Tibial nerve (tissue), 4 donors: Measurements from ENCODE around the gene INPP4A. TPM values are rescaled to one million over a fixed set of nuclear protein-coding genes. Genes with fewer than 3 reads are reported as not detected.

Source experiments
- DNase-seq, 2 donors: peaks; one replicate each; pipeline ENCODE4 v3.0.0-alpha.2; 2019; ENCODE audit warnings: low spot score in 2 of 2
- H3K27ac ChIP-seq, 4 donors: fragments of 200-600 bp; sonication (generic) in 3 of 4; one replicate each; pipeline ENCODE4 v1.5.1; 2017 to 2019; ENCODE audit warnings: mild to moderate bottlenecking in 1 of 4
- H3K27me3 ChIP-seq, 2 donors: fragments of 200-600 bp; sonication (generic) in 1 of 2; one replicate each; pipeline versions ENCODE4 v1.5.1 to v1.6.0; 2017 to 2019
- H3K36me3 ChIP-seq, 3 donors: fragments of 200-600 bp; sonication (generic); one replicate each; pipeline ENCODE4 v1.5.1; 2018 to 2019
- H3K4me1 ChIP-seq, 4 donors: fragments of 200-600 bp; sonication (generic) in 3 of 4; one replicate each; pipeline ENCODE4 v1.5.1; 2017 to 2019
- H3K4me3 ChIP-seq, 4 donors: fragments of 200-600 bp; sonication (generic) in 3 of 4; one replicate each; pipeline ENCODE4 v1.5.1; 2017 to 2019; ENCODE audit warnings: mild to moderate bottlenecking in 1 of 4, moderate library complexity in 1 of 4
- H3K9me3 ChIP-seq, 4 donors: fragments of 200-600 bp; sonication (generic) in 3 of 4; one replicate each; pipeline ENCODE4 v1.5.1; 2017 to 2019
- EP300 ChIP-seq, 2 donors: sonication (generic); formaldehyde crosslinking; IDR thresholded peaks; one replicate each; pipeline ENCODE4 v1.6.1; 2017; ENCODE audit warnings: antibody characterized with exemption in 2 of 2, mild to moderate bottlenecking in 1 of 2
- POLR2A ChIP-seq, 2 donors: fragments of 450-650 bp; IDR thresholded peaks; one replicate each; pipeline ENCODE4 v1.6.1; 2017; ENCODE audit warnings: antibody characterized with exemption in 2 of 2, mild to moderate bottlenecking in 2 of 2, moderate library complexity in 2 of 2
- WGBS, 2 donors: methylation state at CpG; one replicate each; pipeline ENCODE4 v1.1.5; 2018; 5-methylcytosine and 5-hydroxymethylcytosine counted together
- total RNA-seq, 4 donors: library from RNA; depleted of rRNA; stranded (reverse); fragments of >200 nt; gene quantifications; one replicate each; pipeline ENCODE4 v1.1.0, GENCODE V29; 2016
- TF ChIP-seq, protein P1 (sequence below), 5 experiments: fragments of 200-600 bp in 3 of 5; fragments of 450-650 bp in 2 of 5; sonication (generic) in 3 of 5; IDR thresholded peaks; one replicate each; pipeline ENCODE4 v1.5.1; 2016 to 2019; ENCODE audit warnings: antibody characterized with exemption in 5 of 5, mild to moderate bottlenecking in 3 of 5, moderate library complexity in 2 of 5

INPP4A gene
- total RNA-seq, 4 donors from 2014 or later: 23.7 to 45.0 (median 30.9) TPM

DNA sequence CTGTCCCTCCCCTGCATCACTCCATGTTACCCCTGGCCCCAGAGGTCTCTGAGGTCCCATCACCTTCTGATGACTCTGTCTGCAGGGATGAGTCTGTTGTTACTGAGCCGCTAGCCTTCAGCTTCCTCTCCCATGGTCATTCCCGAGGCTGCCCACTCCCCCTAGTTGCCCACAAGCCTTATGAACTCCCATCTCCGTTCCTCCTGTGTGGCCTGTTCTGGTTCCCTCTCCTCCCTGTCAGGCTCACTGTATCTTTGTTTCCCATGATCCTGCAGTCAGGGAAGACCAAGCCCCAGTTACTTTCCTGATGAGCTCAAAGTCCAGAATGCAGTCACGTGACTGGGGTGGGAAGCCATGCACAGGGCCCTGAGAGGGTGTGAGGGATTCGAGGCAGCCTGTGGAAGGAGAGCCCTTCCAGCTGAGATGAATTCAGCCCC is 39.5 kb downstream of the INPP4A start:
- Histone ChIP-seq H3K36me3 (no peaks in the 10 kb centered on the region), H3K4me3 (no peak overlapping the region), H3K27me3 (no peaks in the 10 kb centered on the region), H3K27ac (no peak overlapping the region), H3K9me3 (no peaks in the 10 kb centered on the region), H3K4me1 (peaks cover 0 to 51% (median 33%) of the 10 kb centered on the region in 4 donors)
- no peak for DNase-seq
- TF ChIP-seq EP300 (IDR thresholded peaks at IDR 0.05) (no peak), POLR2A (IDR thresholded peaks at IDR 0.05) (no peak)
- TF ChIP-seq, protein P1, sequence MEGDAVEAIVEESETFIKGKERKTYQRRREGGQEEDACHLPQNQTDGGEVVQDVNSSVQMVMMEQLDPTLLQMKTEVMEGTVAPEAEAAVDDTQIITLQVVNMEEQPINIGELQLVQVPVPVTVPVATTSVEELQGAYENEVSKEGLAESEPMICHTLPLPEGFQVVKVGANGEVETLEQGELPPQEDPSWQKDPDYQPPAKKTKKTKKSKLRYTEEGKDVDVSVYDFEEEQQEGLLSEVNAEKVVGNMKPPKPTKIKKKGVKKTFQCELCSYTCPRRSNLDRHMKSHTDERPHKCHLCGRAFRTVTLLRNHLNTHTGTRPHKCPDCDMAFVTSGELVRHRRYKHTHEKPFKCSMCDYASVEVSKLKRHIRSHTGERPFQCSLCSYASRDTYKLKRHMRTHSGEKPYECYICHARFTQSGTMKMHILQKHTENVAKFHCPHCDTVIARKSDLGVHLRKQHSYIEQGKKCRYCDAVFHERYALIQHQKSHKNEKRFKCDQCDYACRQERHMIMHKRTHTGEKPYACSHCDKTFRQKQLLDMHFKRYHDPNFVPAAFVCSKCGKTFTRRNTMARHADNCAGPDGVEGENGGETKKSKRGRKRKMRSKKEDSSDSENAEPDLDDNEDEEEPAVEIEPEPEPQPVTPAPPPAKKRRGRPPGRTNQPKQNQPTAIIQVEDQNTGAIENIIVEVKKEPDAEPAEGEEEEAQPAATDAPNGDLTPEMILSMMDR (IDR thresholded peaks at IDR 0.05): no peak
- 76 to 82% methylated on average over 5 of the region's 5 CpGs for WGBS, 2 donors

DNA sequence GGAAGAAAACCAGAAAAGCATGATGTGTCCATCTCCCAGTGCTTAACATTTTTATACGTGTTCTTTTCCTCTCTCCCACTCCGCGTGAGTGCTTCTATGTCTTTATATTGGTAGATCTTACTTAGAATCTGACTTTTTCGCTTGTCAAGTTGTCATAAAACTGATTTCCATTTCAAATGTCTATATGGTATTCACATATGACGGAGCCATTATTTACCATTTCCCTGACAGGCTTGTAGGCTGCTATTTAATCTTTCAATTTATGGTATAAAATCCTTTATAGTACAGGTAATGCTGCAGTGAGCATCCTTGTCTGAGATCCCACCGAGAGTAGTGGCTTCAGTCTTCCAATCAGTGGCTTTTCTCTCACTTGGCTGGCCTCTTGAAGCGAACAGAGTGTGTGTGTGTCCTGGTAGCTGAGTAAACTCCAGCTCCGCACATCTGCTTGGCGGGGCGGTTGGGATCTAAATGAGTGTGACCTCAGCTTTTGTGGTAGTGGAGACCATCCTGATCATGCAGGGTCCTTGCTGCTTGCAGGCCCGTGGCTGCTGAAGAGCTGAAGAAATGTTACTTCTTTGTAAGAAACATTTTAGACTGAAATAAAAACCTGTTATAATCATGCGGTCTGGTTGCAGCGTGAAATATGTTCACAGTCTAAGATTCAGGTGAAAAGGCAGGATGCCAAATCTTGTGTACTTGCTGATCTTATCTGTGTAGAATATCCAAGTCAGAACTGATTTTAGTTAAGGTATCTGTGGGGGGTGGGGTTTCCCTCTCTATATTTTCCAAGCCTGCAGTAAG is 40.2 kb downstream of the INPP4A start:
- no peaks in the 10 kb centered on the region for H3K27me3 ChIP-seq
- DNase-seq: no peak

DNA sequence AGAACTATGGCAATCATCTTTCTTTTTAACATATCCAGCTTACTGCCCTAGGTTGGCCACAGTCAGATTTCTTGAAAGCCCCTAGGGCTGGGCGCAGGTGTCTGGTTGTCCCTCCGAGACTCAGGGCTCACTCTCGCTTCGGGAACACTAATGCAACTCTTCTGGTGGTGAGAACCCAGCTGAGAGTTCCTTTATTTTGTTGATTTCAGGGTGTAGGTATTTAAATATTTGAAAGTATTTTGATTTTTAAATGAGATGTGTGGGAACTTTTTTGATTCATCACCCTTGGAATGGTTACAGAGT is 40.7 kb downstream of the INPP4A start:
- peaks cover 0 to 49% (median 25%) of the 10 kb centered on the region in 4 donors for H3K4me1 ChIP-seq
- no peaks in the 10 kb centered on the region for H3K9me3 ChIP-seq
- DNase-seq: no peak
- no peaks in the 10 kb centered on the region for H3K27me3 ChIP-seq
- TF ChIP-seq POLR2A (IDR thresholded peaks at IDR 0.05): no peak
- no peak for TF ChIP-seq EP300 (IDR thresholded peaks at IDR 0.05)
- TF ChIP-seq, protein P1 (IDR thresholded peaks at IDR 0.05): no peak
- no peaks in the 10 kb centered on the region for H3K36me3 ChIP-seq
- no peak overlapping the region for H3K4me3 ChIP-seq
- no peak overlapping the region for H3K27ac ChIP-seq
- WGBS, 2 donors: 93 to 95% methylated on average over 4 of the region's 4 CpGs

More for the DNA sequence above, 40.2 kb downstream of the INPP4A start:
- 78 to 86% methylated on average over 13 of the region's 13 CpGs for WGBS, 2 donors
- Histone ChIP-seq H3K36me3 (no peaks in the 10 kb centered on the region), H3K4me3 (no peak overlapping the region), H3K4me1 (peaks cover 0 to 51% (median 27%) of the 10 kb centered on the region in 4 donors), H3K27ac (no peak overlapping the region), H3K9me3 (no peaks in the 10 kb centered on the region)
- TF ChIP-seq, protein P1 (IDR thresholded peaks at IDR 0.05): no peak
- TF ChIP-seq POLR2A (IDR thresholded peaks at IDR 0.05): no peak
- no peak for TF ChIP-seq EP300 (IDR thresholded peaks at IDR 0.05)

DNA sequence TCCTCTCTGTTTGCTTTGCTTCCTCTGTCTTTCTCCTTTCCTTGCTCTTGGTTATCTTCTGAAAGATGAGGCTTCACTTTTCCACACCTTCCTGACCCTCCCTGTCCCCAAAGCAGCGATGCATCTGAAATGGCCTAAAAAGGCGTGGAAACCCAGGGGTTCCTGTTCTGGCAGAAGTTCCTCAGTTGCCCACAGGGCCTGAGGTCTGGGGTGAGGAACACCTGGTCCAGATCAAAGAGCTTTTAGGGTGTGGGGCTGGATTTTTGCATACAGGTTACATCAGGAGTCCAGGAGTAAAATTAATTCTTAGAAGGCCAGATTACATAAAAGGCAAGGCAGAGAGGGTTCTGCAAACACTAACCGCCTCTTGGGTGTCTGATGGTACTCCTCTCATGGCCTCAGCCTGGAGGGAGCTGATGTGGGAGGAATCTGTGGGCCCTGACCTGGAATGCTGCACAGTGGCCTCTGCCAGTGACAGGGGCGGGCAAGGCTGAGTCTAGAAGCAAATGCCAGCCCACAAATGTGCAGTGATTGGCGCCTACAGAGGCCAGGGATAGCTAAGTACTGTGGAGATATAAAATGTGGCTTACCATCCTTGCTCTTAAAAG is 41.8 kb downstream of the INPP4A start:
- no peak for TF ChIP-seq POLR2A (IDR thresholded peaks at IDR 0.05)
- Histone ChIP-seq H3K4me1 (peaks cover 0 to 55% (median 26%) of the 10 kb centered on the region in 4 donors), H3K27me3 (no peaks in the 10 kb centered on the region), H3K9me3 (no peaks in the 10 kb centered on the region), H3K27ac (no peak overlapping the region), H3K4me3 (no peak overlapping the region), H3K36me3 (no peaks in the 10 kb centered on the region)
- no peak for DNase-seq
- 78 to 81% methylated on average over 5 of the region's 5 CpGs for WGBS, 2 donors

DNA sequence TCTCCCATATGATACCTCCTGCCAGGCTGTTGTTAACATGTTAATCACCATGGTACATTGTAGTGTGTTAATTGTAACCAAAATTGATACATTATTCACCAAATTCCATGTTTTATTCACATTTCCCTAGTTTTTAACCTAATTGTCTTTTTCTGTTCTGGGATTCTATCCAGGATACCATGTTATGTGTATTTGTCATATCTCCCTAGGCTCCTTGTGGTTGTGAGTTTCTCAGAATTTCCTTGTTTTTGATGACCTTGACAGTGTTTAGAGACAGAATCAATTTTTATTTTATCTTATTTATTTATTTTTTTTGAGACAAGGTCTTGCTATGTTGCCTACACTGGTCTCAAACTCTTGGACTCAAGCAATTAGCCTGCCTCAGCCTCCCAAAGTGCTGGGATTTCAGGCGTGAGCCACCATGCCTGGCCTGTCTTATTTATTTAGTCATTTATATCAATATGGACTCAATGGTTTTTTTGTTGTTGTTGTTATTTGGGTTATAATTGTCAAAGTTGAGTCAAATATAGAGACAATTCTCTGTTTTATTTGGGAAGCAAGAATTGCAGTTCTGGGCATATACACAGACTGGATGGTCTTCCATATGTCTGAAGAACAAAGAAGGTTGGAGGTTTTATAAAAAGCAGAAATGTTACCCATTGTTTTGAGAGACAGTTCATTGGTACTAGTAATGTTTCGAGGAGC is 42.6 kb downstream of the INPP4A start:
- 88 to 92% methylated on average over 2 of the region's 2 CpGs for WGBS, 2 donors
- Histone ChIP-seq H3K36me3 (no peaks in the 10 kb centered on the region), H3K27ac (no peak overlapping the region), H3K9me3 (no peaks in the 10 kb centered on the region), H3K4me1 (peaks cover 0 to 55% (median 26%) of the 10 kb centered on the region in 4 donors), H3K27me3 (no peaks in the 10 kb centered on the region), H3K4me3 (no peak overlapping the region)
- no peak for DNase-seq
- TF ChIP-seq EP300 (IDR thresholded peaks at IDR 0.05) (no peak), POLR2A (IDR thresholded peaks at IDR 0.05) (no peak)
- TF ChIP-seq, protein P1 (IDR thresholded peaks at IDR 0.05): no peak
